Midbrain (tissue), 1 donor: Measurements from ENCODE around the gene EGLN2.
"Not testable (repeated sequence)": the region's sequence is repeated elsewhere in the genome, so short reads cannot be mapped to it uniquely, and the experiment has no call there.

ENCODE experiments used
- DNase-seq: peaks from one replicate; lab custom pipeline; 2025; lab: John Stamatoyannopoulos, UW

EGLN2 gene

DNA sequence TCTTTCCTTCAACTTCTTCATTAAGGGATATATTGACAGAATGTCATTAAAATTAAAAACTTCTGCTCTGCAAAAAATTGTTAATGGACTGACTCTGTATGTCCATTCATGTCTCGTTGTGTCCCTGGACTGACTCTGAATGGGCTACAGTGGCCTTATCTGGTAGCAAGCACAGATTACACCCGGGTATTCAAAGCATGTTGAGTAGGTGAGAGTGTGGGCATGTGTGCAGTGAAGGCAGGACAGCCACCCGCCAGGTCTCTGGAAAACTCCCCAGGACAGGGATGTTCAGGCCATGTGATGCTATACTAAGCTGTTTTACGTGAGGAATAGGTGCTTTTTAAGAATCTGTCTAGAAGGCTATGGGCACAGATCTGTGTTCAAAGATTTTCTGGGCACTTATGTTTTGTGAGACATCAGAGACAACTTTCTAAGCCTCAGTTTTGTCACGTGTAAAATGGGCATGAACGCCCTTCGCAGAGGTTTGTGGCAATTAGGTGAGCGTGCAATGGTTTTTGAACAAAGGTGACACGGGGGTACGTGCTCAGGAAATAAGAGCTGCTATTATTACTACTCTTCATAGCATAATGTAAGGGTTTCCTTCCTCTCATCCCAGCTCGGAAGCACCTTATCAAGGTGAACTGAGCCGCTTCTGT lies 44.1 kb downstream of the EGLN2 start:
- DNase-seq = not testable (repeated sequence)

DNA sequence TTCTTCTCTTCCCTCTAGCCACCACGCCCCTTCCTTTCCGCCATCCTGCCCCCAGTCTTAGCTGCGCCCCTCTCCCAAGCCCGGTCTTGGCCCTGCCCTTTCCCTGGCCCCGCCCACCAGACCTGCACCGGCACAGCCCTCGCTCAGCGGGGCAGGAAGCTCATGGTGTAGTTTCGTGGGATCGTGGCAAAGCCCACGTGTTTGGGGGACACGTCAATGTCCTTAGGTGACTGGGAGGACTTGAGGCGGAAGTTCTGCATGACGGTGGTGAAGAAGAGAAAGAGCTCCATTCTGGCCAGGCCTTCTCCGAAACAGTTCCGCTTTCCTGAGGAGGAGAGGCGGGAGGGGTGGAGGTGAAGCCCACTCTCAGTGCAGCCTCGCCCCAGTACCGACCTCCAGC lies 44.7 kb downstream of the EGLN2 start:
- DNase-seq = not testable (repeated sequence)

DNA sequence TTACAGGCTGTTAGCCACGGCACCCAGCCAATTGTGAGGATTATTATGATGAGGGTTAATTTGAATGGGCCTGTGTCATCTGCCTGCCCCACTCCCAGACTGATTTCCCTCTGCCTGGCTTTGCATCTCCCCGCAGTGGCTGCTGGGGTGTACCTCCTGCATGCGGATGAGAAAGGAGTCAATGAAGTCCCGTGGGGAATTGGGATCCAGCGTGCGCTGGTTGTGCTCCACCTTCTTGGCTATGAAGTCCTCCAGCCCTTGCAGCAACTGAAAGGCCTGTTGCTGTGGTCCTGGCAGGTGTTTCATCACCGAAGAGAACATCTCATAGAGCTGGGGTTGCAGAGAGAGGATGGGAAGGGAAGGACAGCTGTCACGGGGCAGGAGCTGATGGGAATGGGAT lies 47.7 kb downstream of the EGLN2 start:
- not testable (repeated sequence) for DNase-seq

DNA sequence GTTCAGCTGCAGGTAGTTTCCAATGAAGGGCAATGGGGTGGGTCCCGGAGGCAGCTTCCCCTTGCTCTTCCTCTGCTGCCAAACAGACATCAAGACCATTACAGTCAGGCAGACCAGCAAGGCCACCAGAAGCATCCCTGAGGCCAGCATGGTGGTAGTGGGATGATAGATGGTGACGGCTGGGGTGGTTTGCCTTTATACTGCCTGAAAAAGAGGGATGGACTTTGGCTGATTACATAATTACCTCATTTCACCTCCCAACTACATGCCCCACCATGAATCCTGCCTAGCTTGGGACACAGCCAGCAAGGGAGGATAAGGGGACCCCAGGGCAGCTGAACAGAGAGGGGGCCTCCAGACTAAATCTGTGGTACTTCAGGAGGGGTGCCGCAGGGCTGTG lies 51.3 kb downstream of the EGLN2 start, which contains the start of gene CYP2A6:
CYP2A6 (minus strand) TSS at position 171 of the 400 bp plus-strand sequence; CDS start at position 150, 21 bp downstream.
- DNase-seq = not testable (repeated sequence)

DNA sequence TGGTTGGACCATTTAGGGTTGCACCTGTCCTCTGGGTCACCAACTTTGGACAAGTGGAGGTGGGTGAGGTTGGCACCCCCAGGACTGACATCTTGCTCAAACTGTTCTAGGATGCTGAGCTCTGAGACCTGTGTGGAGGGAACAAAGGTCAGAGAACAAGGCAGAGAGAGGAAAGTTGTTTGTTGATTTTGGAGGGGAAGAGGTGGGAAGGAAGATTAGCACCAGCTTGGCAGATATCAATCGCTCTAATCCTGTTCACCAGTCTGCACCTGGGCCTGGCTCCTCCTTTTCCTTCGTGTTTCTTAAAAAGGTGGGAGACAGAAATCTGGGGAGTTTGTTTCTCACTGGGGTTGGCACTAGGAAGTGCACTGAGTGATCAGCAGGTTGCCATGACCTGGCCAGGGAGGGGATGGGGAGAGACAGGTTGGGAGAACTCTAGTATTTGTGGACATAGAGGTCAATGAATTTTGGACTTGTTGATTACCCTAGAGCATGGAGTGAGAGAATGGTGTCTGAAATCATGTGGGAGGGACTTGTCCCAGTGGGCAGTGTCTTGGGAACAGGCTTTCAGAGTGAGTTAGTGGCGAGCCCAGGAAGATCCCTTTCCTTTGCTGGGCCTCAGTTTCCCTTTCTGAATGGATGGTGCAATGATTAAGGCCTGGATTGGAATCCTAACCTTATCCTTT lies 53.6 kb downstream of the EGLN2 start:
- DNase-seq = not testable (repeated sequence)
